Kidney tubule cell (primary cell): ENCODE results near the gene NUP210.
A peak's percentile ranks its signal among the peaks of the same experiment; 100 is the strongest.

Source experiments
- DNase-seq: peaks from one replicate; pipeline ENCODE4 v3.0.0-alpha.2; 2018; ENCODE audit warnings: low spot score

The NUP210 gene

DNA sequence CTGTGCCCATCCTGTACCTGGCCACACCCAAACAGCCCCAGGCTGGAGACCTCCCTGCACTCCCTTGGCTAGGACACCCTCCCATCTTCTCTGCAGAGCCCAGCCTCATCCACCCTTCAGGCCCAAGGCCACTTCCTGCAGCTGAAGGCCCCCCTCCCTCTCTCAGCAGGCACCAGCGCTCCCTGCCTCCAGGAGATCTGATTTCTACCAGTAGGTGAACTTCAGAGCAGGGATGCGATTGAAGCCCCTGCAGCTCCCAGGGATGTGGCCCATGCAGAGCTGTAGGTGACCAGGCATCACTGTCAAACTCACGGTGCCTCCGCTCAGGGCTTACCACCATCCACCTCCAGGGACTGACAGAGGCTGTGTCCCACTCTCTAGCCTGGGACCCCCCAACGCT lies 96.3 kb downstream of the NUP210 start:
- no peak for DNase-seq

DNA sequence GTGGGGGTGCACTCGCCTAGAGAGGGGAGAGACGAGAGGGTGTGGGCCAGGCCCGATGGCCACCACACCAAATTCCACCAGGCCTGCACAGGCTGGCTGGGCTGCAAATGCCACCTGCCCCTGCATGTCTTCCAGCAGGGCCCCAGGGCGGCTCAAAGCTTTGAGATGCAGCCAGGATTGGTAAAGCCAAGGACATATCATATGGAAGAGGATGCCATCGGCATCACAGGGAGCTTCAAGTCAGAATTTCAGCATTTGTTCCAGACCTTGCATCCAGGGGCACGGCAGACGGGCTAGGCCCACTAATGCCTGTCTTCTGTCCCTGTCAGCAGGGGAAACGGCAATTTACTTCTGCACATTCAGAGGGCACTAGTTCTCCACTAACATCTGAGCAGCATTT lies 97.8 kb downstream of the NUP210 start:
- no peak for DNase-seq

- no peak for DNase-seq
These were observed 100.4 kb downstream of the NUP210 start for GRCh38 chr3:13319564-13320220.

DNA sequence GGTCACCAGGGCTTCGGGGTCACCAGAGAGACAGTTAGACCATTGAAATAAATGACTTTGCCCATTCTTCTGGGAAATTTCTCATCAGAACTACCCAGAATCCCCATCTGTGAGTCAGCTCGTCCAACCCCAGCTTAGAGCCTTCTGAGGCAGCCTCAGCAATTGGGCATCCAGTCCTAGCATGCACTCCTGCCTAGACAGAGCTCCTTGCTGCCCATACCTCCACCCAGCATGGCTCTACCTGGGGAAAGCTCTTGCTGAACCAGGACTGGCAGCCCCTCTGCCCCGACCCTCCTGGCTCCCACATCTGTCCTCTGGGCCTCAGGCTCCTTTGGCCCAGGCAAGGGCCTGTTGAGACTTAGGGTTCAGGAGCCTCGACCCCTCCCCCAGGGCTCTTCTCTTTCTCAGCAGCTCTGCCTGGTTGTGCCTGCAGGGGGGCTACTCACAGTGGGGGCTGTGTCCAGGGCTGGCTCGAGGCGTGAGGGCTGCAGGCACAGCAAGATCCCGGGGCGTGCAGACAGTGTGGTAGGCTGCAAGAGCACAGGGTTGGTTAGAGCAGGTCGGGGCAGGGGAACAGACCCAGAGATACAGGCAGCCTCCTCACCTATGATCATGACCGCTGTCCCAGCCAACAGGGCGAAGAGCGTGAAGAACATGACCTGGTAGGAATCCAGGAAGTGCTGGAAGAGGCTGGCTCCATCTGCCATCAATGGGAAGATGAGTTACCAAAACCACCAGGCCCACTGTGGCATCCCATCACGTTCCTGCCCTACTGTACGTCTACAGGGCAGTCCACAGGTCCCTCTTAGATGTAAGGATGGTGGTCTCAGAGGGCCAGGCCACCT lies 101.3 kb downstream of the NUP210 start:
- no peak for DNase-seq

- no peak for DNase-seq
These were observed 102.4 kb downstream of the NUP210 start for GRCh38 chr3:13317596-13318320.

DNA sequence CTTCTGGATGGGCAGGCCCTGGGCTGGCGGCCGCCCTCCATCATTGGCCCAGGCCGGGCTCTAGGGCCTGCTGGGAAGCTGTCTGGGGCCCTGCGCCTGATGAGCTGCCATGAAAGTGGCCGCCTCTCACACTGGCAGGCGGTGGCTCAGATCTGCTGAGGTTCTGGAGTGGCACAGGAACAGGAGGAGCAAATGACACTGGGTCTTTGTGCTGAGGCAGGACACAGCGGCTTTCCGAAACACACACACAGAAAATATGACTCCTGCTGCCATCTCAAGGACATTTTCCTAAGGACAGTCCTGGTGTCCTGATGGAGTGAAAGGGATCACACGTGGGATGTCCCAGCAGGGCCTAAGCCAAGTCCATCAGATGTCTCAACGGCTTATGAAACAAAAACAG lies 103.5 kb downstream of the NUP210 start:
- no peak for DNase-seq

- no peak for DNase-seq
These were observed 105.2 kb downstream of the NUP210 start for GRCh38 chr3:13314877-13315276.

GRCh38 chr3:13313813-13314212 lies 106.3 kb downstream of the NUP210 start:
- no peak for DNase-seq

- DNase-seq, result no peak
These were observed 111.1 kb downstream of the NUP210 start for GRCh38 chr3:13309004-13309403.

DNA sequence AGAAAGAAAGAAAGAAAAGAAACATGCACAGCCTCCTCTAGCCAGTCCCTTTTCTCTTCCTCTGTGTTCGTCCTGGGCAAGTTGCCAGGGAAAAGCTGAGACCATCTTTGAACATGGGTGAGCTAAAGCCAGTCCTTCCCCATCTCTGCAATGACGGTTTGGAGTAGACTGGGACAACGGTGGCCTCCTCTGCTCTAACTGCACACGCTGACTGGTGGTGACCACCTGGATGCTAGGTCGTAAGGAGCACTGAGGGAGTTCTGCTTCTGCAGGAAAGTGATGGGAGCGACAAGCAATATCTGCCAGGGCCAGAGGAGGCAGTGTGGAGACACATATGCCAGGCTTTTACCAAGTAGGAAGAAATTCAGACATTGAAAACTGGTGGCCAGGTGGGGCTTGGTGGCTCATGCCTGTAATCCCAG lies 111.7 kb downstream of the NUP210 start:
- peak; percentile 61 for DNase-seq

GRCh38 chr3:13307041-13307440 lies 113.1 kb downstream of the NUP210 start:
- DNase-seq, result no peak

DNA sequence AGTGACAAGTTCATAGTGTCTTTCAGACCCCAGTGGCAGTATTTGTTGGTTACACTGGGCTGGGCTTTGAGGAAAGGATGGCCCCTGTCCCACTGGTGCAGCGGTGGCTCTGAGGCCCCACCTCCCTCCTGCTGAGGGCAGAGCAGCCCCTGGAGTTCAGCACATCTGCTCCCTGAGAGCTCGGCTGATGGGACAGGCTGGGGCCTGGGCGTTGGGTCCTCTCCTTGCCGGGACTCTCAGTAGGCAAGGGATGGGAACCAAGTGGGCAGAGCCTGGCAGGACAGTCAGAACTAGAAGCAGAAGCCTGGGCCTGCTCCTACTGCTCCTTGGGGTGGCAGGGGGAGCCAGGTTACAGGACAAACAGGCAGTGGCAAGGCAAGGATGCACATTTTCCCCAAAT lies 114.5 kb downstream of the NUP210 start:
- DNase-seq, result no peak

DNA sequence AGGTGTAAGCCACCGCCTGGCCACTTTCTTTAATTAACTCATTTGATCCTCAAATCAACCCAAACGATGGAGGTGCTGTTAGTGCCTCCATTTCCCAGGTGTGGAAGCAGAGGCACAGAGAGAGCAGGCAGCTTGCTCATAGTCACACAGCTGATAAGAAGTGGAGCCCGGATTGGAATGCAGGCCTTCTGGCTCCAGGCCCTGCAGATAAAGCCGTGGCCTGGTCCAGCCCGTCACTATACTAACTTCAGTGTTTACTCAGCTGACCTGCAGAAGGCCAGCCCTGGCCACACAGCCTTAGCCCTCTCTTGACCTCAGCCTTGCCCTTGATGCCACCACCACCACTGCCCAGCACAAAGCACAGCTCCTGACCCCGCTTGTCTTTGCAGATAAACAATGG lies 116.7 kb downstream of the NUP210 start:
- no peak for DNase-seq

DNA sequence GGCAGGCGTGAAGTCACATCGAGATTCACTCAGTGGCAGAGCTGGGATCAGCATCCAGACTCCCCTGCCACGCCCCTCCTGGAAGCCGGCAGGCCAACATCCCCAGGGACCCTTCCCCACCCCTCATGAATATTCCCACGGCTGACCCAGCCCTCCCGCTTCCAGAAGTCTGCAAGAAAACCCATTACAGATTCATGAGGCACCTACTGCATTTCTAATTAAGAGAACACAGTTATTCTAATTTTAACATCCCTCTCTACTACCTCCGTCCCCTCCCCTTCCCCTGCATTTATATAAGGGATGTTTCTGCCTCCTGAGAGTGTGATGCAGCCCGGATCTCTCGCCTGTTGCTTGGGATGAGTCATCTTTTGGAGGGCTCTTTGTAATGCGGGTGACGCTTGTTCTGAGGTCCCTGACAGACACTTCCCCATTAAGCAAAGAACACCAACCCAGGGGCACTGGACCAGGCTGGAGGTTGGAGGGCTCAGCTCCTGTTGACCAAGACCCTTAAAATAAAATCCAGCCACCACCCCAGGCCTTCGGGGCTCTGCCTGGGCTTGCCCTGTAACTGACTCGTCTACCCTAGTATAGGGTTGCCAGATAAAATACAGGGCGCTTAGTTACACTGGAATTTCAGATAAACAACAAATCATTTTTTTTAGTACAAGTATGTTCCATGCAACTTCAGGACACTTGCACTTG lies 118.7 kb downstream of the NUP210 start:
- DNase-seq, result peak; percentile 50

DNA sequence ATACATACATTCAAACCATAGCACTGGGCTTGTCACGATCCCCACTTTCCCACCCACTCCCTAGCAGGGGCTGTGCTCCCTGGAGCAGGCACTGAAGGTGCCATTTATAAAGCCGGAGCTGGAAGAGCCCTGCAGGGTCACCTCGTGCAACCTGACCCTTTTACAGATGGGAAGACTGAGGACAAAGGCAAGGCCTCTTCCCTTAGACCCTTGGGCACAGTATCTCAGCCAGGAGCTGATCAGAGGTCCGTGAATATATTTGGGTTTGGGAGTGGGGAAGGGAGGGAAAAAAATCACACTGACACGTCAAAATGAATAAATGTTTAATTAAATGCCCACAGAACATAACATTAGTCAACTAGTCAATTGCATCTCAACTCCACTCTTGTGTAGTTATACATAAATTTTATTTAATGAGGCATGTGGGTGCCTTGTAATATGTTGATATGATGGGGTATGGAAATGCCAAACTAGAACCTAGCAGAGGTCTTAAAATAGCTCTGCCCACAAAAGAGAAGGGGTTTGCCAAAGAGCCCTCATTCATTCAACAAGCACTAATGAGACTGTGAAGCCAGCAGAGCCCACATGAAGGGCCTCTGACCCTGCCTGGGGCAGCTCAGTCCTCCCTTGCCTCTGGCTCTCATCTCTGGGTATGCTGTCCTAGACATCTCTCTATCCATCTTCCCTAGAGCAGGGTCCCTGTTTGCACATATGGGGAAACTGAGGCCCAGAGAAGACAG lies 119.4 kb downstream of the NUP210 start:
- no peak for DNase-seq

- DNase-seq, result no peak
These were observed 120.5 kb downstream of the NUP210 start for GRCh38 chr3:13299531-13300155.

DNA sequence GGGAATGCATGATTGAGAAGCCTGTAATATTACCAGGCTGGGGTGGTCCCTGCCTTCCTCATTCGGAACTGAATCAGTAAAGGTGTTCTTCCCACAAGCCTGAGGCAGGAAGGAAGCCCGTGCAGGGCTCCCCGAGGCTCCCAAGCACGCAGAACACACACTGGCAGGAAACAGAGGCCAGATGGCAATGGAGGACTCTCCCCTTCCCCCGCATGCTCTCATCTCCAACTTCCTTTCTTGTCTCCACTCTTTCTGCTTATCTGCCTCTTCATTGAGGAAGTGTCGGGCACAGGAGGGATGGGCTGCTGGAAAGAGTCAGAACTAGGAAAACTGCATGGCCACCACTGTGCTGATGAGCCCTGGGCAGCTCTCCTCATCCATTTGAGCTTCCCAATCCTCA lies 123.5 kb downstream of the NUP210 start:
- DNase-seq, result peak; percentile 23

DNA sequence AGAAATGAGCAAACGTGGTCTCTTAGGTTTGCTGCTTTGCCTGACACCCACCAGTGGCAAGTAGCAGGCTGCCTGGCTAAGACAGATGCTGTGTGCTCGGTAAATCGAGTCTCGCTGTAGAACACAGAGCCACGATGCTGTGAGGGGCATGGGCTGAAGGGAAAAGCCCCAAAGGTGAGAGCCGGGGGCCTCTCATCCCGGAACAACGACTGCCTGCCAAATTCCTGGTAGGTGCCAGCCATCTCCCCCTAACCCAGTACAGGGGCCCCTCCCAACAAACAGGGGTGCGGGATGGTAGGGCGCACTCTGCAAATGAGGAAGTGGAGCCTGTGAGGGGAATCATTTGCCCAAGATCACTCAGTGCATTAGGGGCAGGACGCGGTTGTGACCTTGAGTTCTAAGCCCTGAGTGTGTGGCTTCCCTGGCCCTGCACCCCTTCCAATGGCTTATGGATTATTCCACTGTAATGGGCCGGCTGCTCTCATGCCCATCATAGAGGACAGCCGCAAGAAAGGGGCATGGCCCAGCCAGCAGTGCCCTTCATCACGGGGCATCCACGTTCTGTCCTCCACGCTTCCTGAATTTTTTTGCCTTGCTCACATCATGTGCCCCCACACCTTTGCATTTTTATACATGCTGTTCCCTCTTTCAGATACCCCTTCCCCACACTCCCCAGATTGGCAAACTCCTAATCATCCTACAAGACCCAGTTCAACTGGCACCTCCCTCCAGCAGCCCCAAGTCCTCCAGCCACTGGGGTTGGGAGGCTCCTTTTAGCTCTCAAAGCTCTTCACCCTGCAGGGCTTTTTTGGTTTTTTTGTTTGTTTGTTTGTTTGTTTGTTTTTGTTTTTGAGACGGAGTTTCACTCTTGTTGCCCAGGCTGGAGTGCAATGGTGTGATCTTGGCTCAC lies 125.4 kb downstream of the NUP210 start:
- DNase-seq, result no peak

GRCh38 chr3:13292375-13292774 lies 127.7 kb downstream of the NUP210 start:
- no peak for DNase-seq

DNA sequence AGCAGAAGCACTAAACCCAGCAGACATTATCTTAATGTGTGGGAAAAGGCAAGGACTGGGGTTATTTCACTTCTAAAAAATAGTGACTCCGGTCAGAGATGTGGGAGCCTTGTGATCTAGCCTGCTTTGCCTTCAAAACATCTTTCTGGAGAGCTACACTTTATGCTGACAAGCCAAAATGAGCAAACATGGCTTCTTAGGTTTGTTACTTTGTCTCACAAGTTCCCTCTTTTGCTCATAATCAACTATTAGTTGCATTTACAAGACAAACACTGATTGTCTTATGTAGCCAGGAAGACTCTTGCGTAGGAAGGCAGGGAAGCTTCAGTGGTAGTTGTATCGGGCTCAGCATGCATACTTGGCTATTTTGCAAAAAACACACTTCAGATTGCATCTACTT lies 129.2 kb downstream of the NUP210 start:
- no peak for DNase-seq
